WTC11 (cell line): ENCODE results near the gene GLTPD2. TPM values are rescaled to one million over a fixed set of nuclear protein-coding genes. Genes with fewer than 3 reads are reported as not detected.

Experiments used
- ATAC-seq: fragments of 200-7000 bp; cut with Tn5 transposase; 2 replicates; pipeline ENCODE4 v1.10.0; 2021; ENCODE audit warnings: mild to moderate bottlenecking, moderate library complexity
- CTCF ChIA-PET: fragments of 300-600 bp; sonication (Branson Sonifier 250); formaldehyde crosslinking; loops from one replicate; lab custom pipeline; 2021; ENCODE audit warnings: antibody characterized with exemption; lab: Charles Lee
- POLR2A ChIA-PET: fragments of 350-600 bp; sonication (Branson Sonifier 250); formaldehyde crosslinking; loops from one replicate; lab custom pipeline; 2021; ENCODE audit warnings: antibody characterized with exemption; lab: Charles Lee
- DNase-seq: peaks from one replicate; pipeline ENCODE4 v3.0.0; 2021; ENCODE audit warnings: low spot score
- H3K27ac Mint-ChIP-seq: 2 replicates; pipeline ENCODE4 v1.8.0; 2021; ENCODE audit warnings: mixed read lengths
- H3K27me3 Mint-ChIP-seq: 2 replicates; pipeline ENCODE4 v1.8.0; 2021; ENCODE audit warnings: low read depth, mild to moderate bottlenecking, moderate library complexity, mixed read lengths
- H3K36me3 Mint-ChIP-seq: 2 replicates; pipeline ENCODE4 v1.8.0; 2021; ENCODE audit warnings: mixed read lengths
- H3K4me1 Mint-ChIP-seq: 2 replicates; pipeline ENCODE4 v1.8.0; 2022; ENCODE audit warnings: mixed read lengths
- H3K4me3 Mint-ChIP-seq: 2 replicates; pipeline ENCODE4 v1.8.0; 2021; ENCODE audit warnings: mild to moderate bottlenecking, moderate library complexity, mixed read lengths
- H3K9me3 Mint-ChIP-seq: 2 replicates; pipeline ENCODE4 v1.8.0; 2021; ENCODE audit warnings: mixed read lengths
- AFF4 ChIP-seq: sonication (generic); formaldehyde crosslinking; IDR thresholded peaks from 2 replicates; pipeline ENCODE4 v1.8.1; 2023; ENCODE audit warnings: mild to moderate bottlenecking, missing genetic modification reagents, borderline replicate concordance
- ARID4B ChIP-seq: sonication (generic); formaldehyde crosslinking; IDR thresholded peaks from 2 replicates; pipeline ENCODE4 v1.8.0; 2023; ENCODE audit warnings: missing genetic modification reagents, mild to moderate bottlenecking, borderline replicate concordance
- ATF1 ChIP-seq: sonication (generic); formaldehyde crosslinking; IDR thresholded peaks from 2 replicates; pipeline ENCODE4 v1.8.1; 2023; ENCODE audit warnings: mild to moderate bottlenecking, moderate library complexity, missing genetic modification reagents
- CBFB ChIP-seq: sonication (generic); formaldehyde crosslinking; IDR thresholded peaks from 2 replicates; pipeline ENCODE4 v1.8.1; 2022; ENCODE audit warnings: mild to moderate bottlenecking, low read depth, missing genetic modification reagents
- CREB1 ChIP-seq: sonication (generic); formaldehyde crosslinking; IDR thresholded peaks from 2 replicates; pipeline ENCODE4 v1.8.0; 2023; ENCODE audit warnings: mild to moderate bottlenecking, missing genetic modification reagents
- ETV6 ChIP-seq: sonication (generic); formaldehyde crosslinking; IDR thresholded peaks from 2 replicates; pipeline ENCODE4 v1.8.1; 2022; ENCODE audit warnings: mild to moderate bottlenecking, missing genetic modification reagents
- GABPB1 ChIP-seq: sonication (generic); formaldehyde crosslinking; IDR thresholded peaks from 2 replicates; pipeline ENCODE4 v1.8.1; 2023; ENCODE audit warnings: mild to moderate bottlenecking, missing genetic modification reagents
- IRF1 ChIP-seq: sonication (generic); formaldehyde crosslinking; IDR thresholded peaks from 2 replicates; pipeline ENCODE4 v1.8.0; 2023; ENCODE audit warnings: missing genetic modification reagents
- KAT7 ChIP-seq: sonication (generic); formaldehyde crosslinking; IDR thresholded peaks from 2 replicates; pipeline ENCODE4 v1.8.1; 2023; ENCODE audit warnings: missing genetic modification reagents, mild to moderate bottlenecking, borderline replicate concordance
- MLX ChIP-seq: sonication (generic); formaldehyde crosslinking; IDR thresholded peaks from 2 replicates; pipeline ENCODE4 v1.8.1; 2023; ENCODE audit warnings: mild to moderate bottlenecking, missing genetic modification reagents, moderate library complexity
- NR2C2 ChIP-seq: sonication (generic); formaldehyde crosslinking; IDR thresholded peaks from 2 replicates; pipeline ENCODE4 v1.8.0; 2022; ENCODE audit warnings: mild to moderate bottlenecking, missing genetic modification reagents
- PRRX2 ChIP-seq: fragments of 250-450 bp; sonication (Bioruptor Pico); IDR thresholded peaks from 2 replicates; pipeline ENCODE4 v1.8.0; 2021; ENCODE audit warnings: mild to moderate bottlenecking
- TP53 ChIP-seq: sonication (generic); formaldehyde crosslinking; IDR thresholded peaks from 2 replicates; pipeline ENCODE4 v1.8.1; 2023; ENCODE audit warnings: mild to moderate bottlenecking, missing genetic modification reagents
- ZNF317 ChIP-seq: sonication (generic); formaldehyde crosslinking; IDR thresholded peaks from 2 replicates; pipeline ENCODE4 v1.8.1; 2023; ENCODE audit warnings: low read depth, mild to moderate bottlenecking, moderate library complexity, missing genetic modification reagents, borderline replicate concordance
- ZNF671 ChIP-seq: fragments of 250-450 bp; sonication (Bioruptor Pico); IDR thresholded peaks from 2 replicates; pipeline ENCODE4 v1.8.0; 2021; ENCODE audit warnings: mild to moderate bottlenecking
- ZSCAN18 ChIP-seq: fragments of 250-450 bp; sonication (Bioruptor Pico); IDR thresholded peaks from 2 replicates; pipeline ENCODE4 v2.1.2; 2022; ENCODE audit warnings: mild to moderate bottlenecking, moderate library complexity
- total RNA-seq: library from RNA; stranded (reverse); gene quantifications from 3 replicates; pipeline ENCODE4 v1.2.3, GENCODE V29; 2021
- TF ChIP-seq, protein P1 (sequence below): sonication (generic); formaldehyde crosslinking; conservative IDR thresholded peaks from 2 replicates; pipeline ENCODE4 v1.8.1; 2022; ENCODE audit warnings: mild to moderate bottlenecking, missing genetic modification reagents

The GLTPD2 gene
- total RNA-seq, 1 experiment from 2014 or later, result not detected

DNA sequence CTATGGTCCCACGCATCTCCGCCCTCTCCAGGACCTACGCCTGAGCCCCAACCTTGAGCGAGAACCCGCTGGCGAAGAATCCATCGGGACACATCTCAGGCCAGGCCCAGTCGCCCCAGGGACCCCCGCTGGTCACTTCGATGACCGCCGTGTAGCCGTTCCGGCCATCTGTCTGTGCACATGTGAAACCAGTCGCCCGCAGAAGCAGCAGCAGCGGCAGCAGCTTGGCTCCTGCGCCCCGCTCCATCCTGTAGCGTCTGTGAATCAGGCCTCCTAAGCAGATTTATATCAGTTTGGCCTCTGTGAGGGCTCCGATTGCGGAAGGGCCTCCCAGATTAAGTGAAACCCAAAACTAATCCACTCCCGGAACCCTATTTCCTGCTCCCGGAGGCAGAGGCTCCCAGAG, 2.7 kb upstream of the GLTPD2 start, which contains the start of gene VMO1:
TSS of gene VMO1 (minus strand) at position 259 of the 406 bp plus-strand sequence. CDS start at position 247, 12 bp downstream.
- ChIA-PET CTCF (interaction anchor here (0.8 to 2.1 kb wide), 5 partner anchors 10 to 95 kb away, joined by 4 to 9 read pairs (median 5); partner anchors contain the start of genes ARRB2, PLD2 and PSMB6), POLR2A (no interaction called here)
- no peak for ATAC-seq

DNA sequence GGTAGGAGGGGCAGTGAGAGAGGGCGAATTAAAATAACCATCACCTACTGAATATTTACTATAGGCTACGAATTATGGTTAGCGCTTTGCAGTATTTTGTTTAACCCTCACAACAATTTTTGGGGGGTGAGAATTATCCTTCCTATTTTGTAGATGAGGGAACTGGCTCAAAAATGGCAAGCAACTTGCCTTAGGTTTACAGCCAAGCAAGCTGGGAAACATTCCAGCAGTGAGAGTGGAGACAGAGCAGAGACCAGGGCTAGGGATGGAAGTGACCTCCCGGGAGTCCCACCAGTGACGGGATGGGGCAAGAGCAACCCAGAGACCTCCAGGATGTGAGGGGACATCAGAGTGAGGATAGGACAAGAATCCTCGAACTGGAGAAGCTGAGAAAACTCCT, 2.2 kb upstream of the GLTPD2 start:
- no peak for ATAC-seq
- Mint-ChIP-seq H3K4me3 (no peak overlapping the region), H3K4me1 (peaks cover 33% of the 10 kb centered on the region), H3K36me3 (no peaks in the 10 kb centered on the region), H3K27me3 (peaks cover 52% of the 10 kb centered on the region), H3K27ac (peak overlapping the region; percentile 79), H3K9me3 (no peaks in the 10 kb centered on the region)
- DNase-seq, result no peak
- POLR2A ChIA-PET, result no interaction called here
- no peak for TF ChIP-seq GABPB1
- TF ChIP-seq MLX (CRISPR knock-in tag), result no peak
- TF ChIP-seq ZNF317, result no peak
- TF ChIP-seq ETV6 (CRISPR knock-in tag), result no peak
- TF ChIP-seq CBFB (CRISPR knock-in tag), result no peak
- TF ChIP-seq CREB1 (CRISPR knock-in tag), result no peak
- no peak for TF ChIP-seq PRRX2 (CRISPR knock-in tag)
- TF ChIP-seq ARID4B (CRISPR knock-in tag), result no peak
- TF ChIP-seq ZNF671, result no peak
- TF ChIP-seq, protein P1, sequence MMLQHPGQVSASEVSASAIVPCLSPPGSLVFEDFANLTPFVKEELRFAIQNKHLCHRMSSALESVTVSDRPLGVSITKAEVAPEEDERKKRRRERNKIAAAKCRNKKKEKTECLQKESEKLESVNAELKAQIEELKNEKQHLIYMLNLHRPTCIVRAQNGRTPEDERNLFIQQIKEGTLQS (CRISPR knock-in tag), result no peak
- no peak for TF ChIP-seq ATF1 (CRISPR knock-in tag)
- no peak for TF ChIP-seq KAT7 (CRISPR knock-in tag)
- TF ChIP-seq NR2C2 (CRISPR knock-in tag), result no peak
- TF ChIP-seq TP53, result no peak
- no peak for TF ChIP-seq AFF4 (CRISPR knock-in tag)
- CTCF ChIA-PET, result interaction anchor here (0.8 to 2.1 kb wide), 5 partner anchors 10 to 94 kb away, joined by 4 to 9 read pairs (median 5); partner anchors contain the start of genes ARRB2, PLD2 and PSMB6

More for the DNA sequence above, 2.7 kb upstream of the GLTPD2 start, which contains the start of gene VMO1:
- H3K4me1 Mint-ChIP-seq, result peaks cover 33% of the 10 kb centered on the region
- no peaks in the 10 kb centered on the region for H3K9me3 Mint-ChIP-seq
- peak; percentile 23 for DNase-seq
- no peak within 1 kb of the TSS for H3K4me3 Mint-ChIP-seq
- H3K27ac Mint-ChIP-seq, result peak within 1 kb of the TSS; percentile 79
- TF ChIP-seq ZSCAN18, result no peak
- TF ChIP-seq, protein P1 (CRISPR knock-in tag), result no peak
- TF ChIP-seq IRF1 (CRISPR knock-in tag), result no peak
- no peaks in the 10 kb centered on the region for H3K36me3 Mint-ChIP-seq
- peaks cover 48% of the 10 kb centered on the region for H3K27me3 Mint-ChIP-seq
